Retina (tissue), 1 donor: Measurements from ENCODE around the gene TPRN.

Source experiments
- DNase-seq: peaks from one replicate; pipeline ENCODE4 v3.0.0-alpha.2; 2016

The TPRN gene

GRCh38 chr9:137188086-137188489 is 12.5 kb downstream of the TPRN start:
- no peak for DNase-seq

- no peak for DNase-seq
Measured at GRCh38 chr9:137187386-137187785, 13.2 kb downstream of the TPRN start.

GRCh38 chr9:137186385-137186784 is 14.2 kb downstream of the TPRN start:
- DNase-seq: no peak

- DNase-seq: no peak
Measured at GRCh38 chr9:137185921-137186320, 14.6 kb downstream of the TPRN start.

GRCh38 chr9:137184881-137185660 is 15.5 kb downstream of the TPRN start:
- DNase-seq: no peak

- no peak for DNase-seq
Measured at GRCh38 chr9:137183980-137184595, 16.5 kb downstream of the TPRN start.

GRCh38 chr9:137182836-137183235 is 17.7 kb downstream of the TPRN start:
- DNase-seq: no peak

- no peak for DNase-seq
Measured at GRCh38 chr9:137181680-137182079, 18.9 kb downstream of the TPRN start.

- no peak for DNase-seq
Measured at GRCh38 chr9:137180491-137180890, 20.1 kb downstream of the TPRN start.

GRCh38 chr9:137179761-137180160 is 20.8 kb downstream of the TPRN start:
- DNase-seq: no peak

GRCh38 chr9:137178939-137179630 is 21.5 kb downstream of the TPRN start:
- DNase-seq: no peak

- no peak for DNase-seq
Measured at GRCh38 chr9:137178201-137178938, 22.2 kb downstream of the TPRN start.

- DNase-seq: no peak
Measured at GRCh38 chr9:137176302-137177182, 24.0 kb downstream of the TPRN start.

- no peak for DNase-seq
Measured at GRCh38 chr9:137175345-137175961, 25.1 kb downstream of the TPRN start.

GRCh38 chr9:137174722-137175293 is 25.7 kb downstream of the TPRN start:
- no peak for DNase-seq

GRCh38 chr9:137173796-137174664 is 26.5 kb downstream of the TPRN start:
- DNase-seq: no peak

GRCh38 chr9:137172901-137173795 is 27.4 kb downstream of the TPRN start:
- no peak for DNase-seq

GRCh38 chr9:137171149-137171900 is 29.2 kb downstream of the TPRN start:
- DNase-seq: no peak
